DND-41 (cell line): ENCODE data around the gene MVD.

ENCODE experiments used
- CTCF ChIP-seq: IDR thresholded peaks from 2 replicates; pipeline ENCODE4 v1.5.1; 2012; ENCODE audit warnings: borderline replicate concordance, low read length, moderate library complexity, mild to moderate bottlenecking; ENCODE audit not compliant: poor library complexity, severe bottlenecking; ENCODE audit errors: extremely low read depth
- EZH2 ChIP-seq: IDR thresholded peaks from 3 replicates; pipeline ENCODE4 v1.6.1; 2012; ENCODE audit warnings: borderline replicate concordance, low read depth, mild to moderate bottlenecking, moderate library complexity, low read length, inconsistent platforms; ENCODE audit not compliant: severe bottlenecking

GRCh38 chr16:88645455-88645854 lies 17.4 kb downstream of the MVD start:
- TF ChIP-seq CTCF, result no peak
- no peak for TF ChIP-seq EZH2
